Duodenal mucosa (tissue), 2 donors: Measurements from ENCODE around the gene SLC46A2.
A peak's percentile ranks its signal among the peaks of the same experiment; 100 is the strongest.

Experiments used
- H3K27ac ChIP-seq: one replicate; pipeline ENCODE4 v1.7.0; 2013; ENCODE audit warnings: low read depth, low read length
- H3K27me3 ChIP-seq, 2 donors: one replicate each; pipeline ENCODE4 v1.7.0; 2013; ENCODE audit warnings: low read length in 2 of 2, control low read depth in 1 of 2; ENCODE audit not compliant: insufficient read depth in 2 of 2, control insufficient read depth in 1 of 2
- H3K36me3 ChIP-seq, 2 donors: one replicate each; pipeline ENCODE4 v1.7.0; 2013; ENCODE audit warnings: low read length in 2 of 2, control low read depth in 1 of 2; ENCODE audit not compliant: insufficient read depth in 2 of 2, control insufficient read depth in 1 of 2
- H3K4me1 ChIP-seq, 2 donors: one replicate each; pipeline ENCODE4 v1.7.0; 2013; ENCODE audit warnings: low read length in 2 of 2, control low read depth in 1 of 2; ENCODE audit not compliant: insufficient read depth in 2 of 2, control insufficient read depth in 1 of 2
- H3K4me3 ChIP-seq, 2 donors: one replicate each; pipeline ENCODE4 v1.7.0; 2013; ENCODE audit warnings: low read length in 2 of 2, low read depth in 1 of 2
- H3K9ac ChIP-seq, 2 donors: one replicate each; pipeline ENCODE4 v1.7.0; 2013; ENCODE audit warnings: low read length in 2 of 2, low read depth in 1 of 2
- H3K9me3 ChIP-seq, 2 donors: one replicate each; pipeline ENCODE4 v1.7.0; 2013; ENCODE audit warnings: low read length in 2 of 2, control low read depth in 1 of 2; ENCODE audit not compliant: control insufficient read depth in 1 of 2

SLC46A2 gene

DNA sequence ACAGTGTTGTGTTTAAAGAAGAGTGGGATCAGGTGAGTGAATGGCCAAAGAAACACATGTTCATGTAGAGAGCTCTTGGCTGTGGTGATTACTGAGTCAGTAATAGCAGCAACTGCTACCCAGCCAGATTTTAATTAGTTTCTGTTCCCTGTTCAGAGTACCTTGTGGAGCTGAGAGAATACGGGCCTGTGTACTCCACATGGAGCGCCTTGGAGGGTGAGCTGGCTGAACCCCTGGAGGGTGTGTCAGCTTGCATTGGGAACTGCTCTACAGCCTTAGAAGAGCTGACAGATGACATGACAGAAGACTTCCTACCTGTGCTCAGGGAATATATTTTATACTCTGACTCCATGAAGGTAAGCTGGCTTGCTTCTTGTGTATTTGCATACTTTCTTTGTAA is 52.3 kb downstream of the SLC46A2 start:
- Histone ChIP-seq H3K9ac (no peak overlapping the region), H3K27ac (no peak overlapping the region), H3K36me3 (peaks cover 12 to 17% of the 10 kb centered on the region in 2 donors), H3K9me3 (no peaks in the 10 kb centered on the region), H3K27me3 (no peaks in the 10 kb centered on the region), H3K4me1 (peaks cover 25 to 27% of the 10 kb centered on the region in 2 donors), H3K4me3 (no peak overlapping the region)

DNA sequence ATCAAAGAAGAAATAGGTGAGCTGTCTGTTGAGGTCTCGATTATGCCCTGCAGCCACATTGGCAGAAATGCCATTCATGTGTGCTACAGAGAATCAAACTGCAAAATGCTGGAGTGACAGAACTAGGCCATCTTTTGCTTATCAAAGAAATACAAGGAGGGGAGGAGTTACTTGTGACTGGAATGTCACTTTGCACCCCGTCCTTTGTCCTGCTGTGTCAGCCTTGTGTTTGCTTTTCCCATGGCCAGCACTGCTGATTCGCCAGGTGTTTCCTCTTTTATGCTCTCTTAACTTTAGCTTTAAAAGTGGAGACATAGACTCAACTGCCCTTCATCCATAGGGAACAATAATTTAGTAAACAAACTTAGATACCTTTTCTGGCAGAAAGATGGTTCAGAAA is 54.3 kb downstream of the SLC46A2 start:
- Histone ChIP-seq H3K9ac (peak overlapping the region; percentile 16 to 34), H3K36me3 (peaks cover 12 to 14% of the 10 kb centered on the region in 2 donors), H3K9me3 (no peaks in the 10 kb centered on the region), H3K27ac (no peak overlapping the region), H3K4me1 (peaks cover 28 to 31% of the 10 kb centered on the region in 2 donors), H3K4me3 (peak overlapping the region; percentile 3 to 26), H3K27me3 (no peaks in the 10 kb centered on the region)

DNA sequence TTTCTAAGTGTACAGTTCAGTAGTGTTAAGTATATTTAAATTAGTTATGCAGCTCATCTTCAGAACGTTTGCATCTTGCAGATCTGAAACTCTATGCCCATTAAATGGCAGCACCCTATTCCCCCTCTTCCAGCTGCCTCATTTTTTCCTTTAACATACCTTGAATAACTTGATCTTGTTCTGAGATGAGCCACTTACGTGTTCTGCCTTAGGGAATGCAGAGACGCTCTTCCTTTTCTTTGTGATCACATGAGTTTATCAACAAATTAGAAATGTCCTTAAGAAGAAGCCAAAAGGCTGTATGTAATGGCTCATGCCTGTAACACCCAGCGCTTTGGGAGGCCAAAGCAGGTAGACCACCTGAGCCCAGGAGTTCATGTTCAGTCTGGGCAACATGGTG is 57.6 kb downstream of the SLC46A2 start:
- Histone ChIP-seq H3K9me3 (no peaks in the 10 kb centered on the region), H3K27me3 (no peaks in the 10 kb centered on the region), H3K9ac (no peak overlapping the region), H3K27ac (no peak overlapping the region), H3K36me3 (peaks cover 0 to under 1% of the 10 kb centered on the region in 2 donors), H3K4me1 (peaks cover 24 to 30% of the 10 kb centered on the region in 2 donors), H3K4me3 (no peak overlapping the region)

DNA sequence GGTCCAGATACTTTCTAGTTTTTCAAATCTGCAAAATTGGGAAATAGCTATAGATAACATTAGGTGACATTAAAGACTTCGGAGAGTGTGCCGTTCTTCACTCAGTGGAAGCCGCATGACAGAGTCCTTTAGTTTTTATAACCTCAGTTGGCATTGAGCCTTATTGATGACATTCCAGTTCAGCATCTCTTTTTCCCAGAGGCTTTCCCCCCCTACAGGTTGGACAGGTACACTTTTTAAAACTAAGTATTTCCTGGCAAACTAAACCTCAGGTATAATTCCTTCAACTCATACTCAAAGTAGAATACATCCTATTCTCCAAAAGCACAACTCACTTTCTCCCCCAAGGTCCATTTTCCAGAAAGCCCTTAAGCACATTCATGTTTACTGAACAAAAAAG is 58.7 kb downstream of the SLC46A2 start:
- Histone ChIP-seq H3K9me3 (no peaks in the 10 kb centered on the region), H3K4me1 (peaks cover 20 to 27% of the 10 kb centered on the region in 2 donors), H3K27me3 (no peaks in the 10 kb centered on the region), H3K4me3 (no peak overlapping the region), H3K36me3 (no peaks in the 10 kb centered on the region), H3K27ac (no peak overlapping the region), H3K9ac (no peak overlapping the region)

DNA sequence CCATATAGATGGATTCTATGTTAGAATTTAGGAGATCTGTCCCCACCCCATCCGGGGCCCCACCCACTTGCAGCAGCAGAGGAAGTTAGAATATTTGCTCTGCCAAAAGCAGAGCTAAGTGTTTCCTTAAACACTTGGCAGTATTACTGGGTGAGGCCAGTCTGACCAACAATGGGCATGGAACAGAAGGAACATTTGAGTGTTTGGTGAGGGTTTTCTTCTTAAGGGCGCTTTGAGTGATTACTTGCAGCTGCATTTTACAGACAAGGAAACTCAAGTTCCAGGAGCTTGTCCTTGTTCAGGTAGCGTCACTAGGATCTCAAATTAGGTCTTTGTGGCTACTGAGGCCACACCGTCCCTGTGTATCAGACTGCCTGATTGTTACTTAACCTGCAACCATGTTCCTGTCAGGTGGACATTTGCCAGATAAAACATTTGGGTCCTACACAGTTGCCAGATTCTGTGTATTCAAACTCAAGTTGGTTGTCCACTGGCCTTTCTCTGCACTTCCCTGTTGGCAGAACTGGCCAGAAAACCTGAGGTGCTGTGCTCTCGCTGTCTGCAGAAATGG is 59.3 kb downstream of the SLC46A2 start:
- Histone ChIP-seq H3K9ac (no peak overlapping the region), H3K4me1 (peaks cover 16 to 22% of the 10 kb centered on the region in 2 donors), H3K4me3 (no peak overlapping the region), H3K27ac (no peak overlapping the region), H3K9me3 (no peaks in the 10 kb centered on the region), H3K36me3 (no peaks in the 10 kb centered on the region), H3K27me3 (no peaks in the 10 kb centered on the region)
